Measurements from ENCODE around the gene TNFAIP8. TPM values are rescaled to one million over a fixed set of nuclear protein-coding genes. Genes with fewer than 3 reads are reported as not detected.

Gene TNFAIP8
- total and polyA plus RNA-seq, 2 of the 13 experiments (the other 11 are each of a cell fraction or from before 2014, with no cell fraction given) = 6.4 to 11.2 TPM

DNA sequence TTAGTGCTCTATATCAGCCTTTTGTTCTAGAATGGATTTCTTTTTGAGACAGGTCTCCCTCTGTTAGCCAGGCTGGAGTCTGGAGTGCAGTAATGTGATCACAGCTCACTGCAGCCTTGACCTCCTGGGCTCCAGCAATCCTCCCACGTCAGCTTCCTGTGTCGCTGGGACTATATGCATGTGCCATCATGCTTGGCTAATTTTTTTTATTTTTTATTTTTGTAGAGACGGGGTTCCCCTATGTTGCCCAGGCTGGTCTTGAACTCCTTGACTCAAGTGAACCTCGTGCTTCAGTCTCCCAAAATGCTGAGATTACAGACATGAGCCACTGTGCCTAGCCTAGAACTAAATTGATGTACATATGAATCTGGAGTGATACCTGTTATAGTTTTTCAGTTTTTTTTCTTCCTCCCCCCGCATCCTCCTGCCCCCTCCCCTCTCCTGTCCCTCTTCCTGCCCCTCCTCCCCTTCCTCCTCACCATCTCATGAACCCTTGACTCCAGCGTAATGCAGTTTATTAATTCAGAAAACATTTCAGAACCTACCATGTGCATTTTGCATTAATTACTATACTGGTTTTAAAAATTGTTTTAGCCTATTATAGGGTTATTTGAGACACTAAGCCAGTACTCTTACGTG lies 37.4 kb upstream of the TNFAIP8 start (continued):
- TF ChIP-seq, protein P1, sequence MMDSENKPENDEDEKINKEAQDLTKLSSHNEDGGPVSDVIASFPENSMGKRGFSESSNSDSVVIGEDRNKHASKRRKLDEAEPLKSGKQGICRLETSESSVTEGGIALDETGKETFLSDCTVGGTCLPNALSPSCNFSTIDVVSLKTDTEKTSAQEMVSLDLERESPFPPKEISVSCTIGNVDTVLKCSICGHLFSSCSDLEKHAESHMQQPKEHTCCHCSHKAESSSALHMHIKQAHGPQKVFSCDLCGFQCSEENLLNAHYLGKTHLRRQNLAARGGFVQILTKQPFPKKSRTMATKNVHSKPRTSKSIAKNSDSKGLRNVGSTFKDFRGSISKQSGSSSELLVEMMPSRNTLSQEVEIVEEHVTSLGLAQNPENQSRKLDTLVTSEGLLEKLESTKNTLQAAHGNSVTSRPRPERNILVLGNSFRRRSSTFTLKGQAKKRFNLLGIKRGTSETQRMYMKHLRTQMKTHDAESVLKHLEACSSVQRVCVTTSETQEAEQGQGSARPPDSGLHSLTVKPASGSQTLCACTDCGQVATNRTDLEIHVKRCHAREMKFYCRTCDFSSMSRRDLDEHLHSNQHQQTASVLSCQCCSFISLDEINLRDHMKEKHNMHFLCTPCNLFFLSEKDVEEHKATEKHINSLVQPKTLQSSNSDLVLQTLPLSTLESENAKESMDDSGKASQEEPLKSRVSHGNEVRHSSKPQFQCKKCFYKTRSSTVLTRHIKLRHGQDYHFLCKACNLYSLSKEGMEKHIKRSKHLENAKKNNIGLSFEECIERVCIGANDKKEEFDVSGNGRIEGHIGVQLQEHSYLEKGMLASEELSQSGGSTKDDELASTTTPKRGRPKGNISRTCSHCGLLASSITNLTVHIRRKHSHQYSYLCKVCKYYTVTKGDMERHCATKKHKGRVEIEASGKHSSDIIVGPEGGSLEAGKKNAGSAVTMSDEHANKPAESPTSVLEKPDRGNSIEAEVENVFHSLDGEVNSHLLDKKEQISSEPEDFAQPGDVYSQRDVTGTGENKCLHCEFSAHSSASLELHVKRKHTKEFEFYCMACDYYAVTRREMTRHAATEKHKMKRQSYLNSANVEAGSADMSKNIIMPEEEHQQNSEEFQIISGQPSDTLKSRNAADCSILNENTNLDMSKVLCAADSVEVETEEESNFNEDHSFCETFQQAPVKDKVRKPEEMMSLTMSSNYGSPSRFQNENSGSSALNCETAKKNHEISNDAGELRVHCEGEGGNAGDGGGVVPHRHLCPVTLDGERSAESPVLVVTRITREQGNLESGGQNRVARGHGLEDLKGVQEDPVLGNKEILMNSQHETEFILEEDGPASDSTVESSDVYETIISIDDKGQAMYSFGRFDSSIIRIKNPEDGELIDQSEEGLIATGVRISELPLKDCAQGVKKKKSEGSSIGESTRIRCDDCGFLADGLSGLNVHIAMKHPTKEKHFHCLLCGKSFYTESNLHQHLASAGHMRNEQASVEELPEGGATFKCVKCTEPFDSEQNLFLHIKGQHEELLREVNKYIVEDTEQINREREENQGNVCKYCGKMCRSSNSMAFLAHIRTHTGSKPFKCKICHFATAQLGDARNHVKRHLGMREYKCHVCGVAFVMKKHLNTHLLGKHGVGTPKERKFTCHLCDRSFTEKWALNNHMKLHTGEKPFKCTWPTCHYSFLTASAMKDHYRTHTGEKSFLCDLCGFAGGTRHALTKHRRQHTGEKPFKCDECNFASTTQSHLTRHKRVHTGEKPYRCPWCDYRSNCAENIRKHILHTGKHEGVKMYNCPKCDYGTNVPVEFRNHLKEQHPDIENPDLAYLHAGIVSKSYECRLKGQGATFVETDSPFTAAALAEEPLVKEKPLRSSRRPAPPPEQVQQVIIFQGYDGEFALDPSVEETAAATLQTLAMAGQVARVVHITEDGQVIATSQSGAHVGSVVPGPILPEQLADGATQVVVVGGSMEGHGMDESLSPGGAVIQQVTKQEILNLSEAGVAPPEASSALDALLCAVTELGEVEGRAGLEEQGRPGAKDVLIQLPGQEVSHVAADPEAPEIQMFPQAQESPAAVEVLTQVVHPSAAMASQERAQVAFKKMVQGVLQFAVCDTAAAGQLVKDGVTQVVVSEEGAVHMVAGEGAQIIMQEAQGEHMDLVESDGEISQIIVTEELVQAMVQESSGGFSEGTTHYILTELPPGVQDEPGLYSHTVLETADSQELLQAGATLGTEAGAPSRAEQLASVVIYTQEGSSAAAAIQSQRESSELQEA (CRISPR knock-in tag; IDR thresholded peaks at IDR 0.05; ENCODE audit: not compliant biosample characterization) = no peak
- TF ChIP-seq DNMT3B (CRISPR knock-in tag; conservative IDR thresholded peaks at IDR 0.05) = no peak
- TF ChIP-seq SIX1 (CRISPR knock-in tag; IDR thresholded peaks at IDR 0.05; ENCODE audit: borderline replicate concordance) = no peak
- TF ChIP-seq NR2F1 (CRISPR knock-in tag; IDR thresholded peaks at IDR 0.05) = peak in 1 of 2 experiments; percentile 46; a peak in 1 of 4 replicates
- peak; percentile 11; the same call in 1 of the 2 replicates for TF ChIP-seq NR2F6 (IDR thresholded peaks at IDR 0.05)
- TF ChIP-seq NR2F6 (CRISPR knock-in tag; IDR thresholded peaks at IDR 0.05) = peak; percentile 73
- 0 out of 2 replicates have a peak, but pooled peaks have one; percentile 17 for TF ChIP-seq NCOA2 (CRISPR knock-in tag; IDR thresholded peaks at IDR 0.05)
- peak; percentile 45; the same call in 1 of the 2 replicates for TF ChIP-seq ZNF292 (CRISPR knock-in tag; IDR thresholded peaks at IDR 0.05; ENCODE audit: borderline replicate concordance, low read depth)

All from HepG2 (cell line).